ENCODE results near the gene POLR3F. TPM values are rescaled to one million over a fixed set of nuclear protein-coding genes. Genes with fewer than 3 reads are reported as not detected.

POLR3F gene
- total and polyA plus RNA-seq, 4 donors: 2.5 to 9.8 (median 3.2) TPM

DNA sequence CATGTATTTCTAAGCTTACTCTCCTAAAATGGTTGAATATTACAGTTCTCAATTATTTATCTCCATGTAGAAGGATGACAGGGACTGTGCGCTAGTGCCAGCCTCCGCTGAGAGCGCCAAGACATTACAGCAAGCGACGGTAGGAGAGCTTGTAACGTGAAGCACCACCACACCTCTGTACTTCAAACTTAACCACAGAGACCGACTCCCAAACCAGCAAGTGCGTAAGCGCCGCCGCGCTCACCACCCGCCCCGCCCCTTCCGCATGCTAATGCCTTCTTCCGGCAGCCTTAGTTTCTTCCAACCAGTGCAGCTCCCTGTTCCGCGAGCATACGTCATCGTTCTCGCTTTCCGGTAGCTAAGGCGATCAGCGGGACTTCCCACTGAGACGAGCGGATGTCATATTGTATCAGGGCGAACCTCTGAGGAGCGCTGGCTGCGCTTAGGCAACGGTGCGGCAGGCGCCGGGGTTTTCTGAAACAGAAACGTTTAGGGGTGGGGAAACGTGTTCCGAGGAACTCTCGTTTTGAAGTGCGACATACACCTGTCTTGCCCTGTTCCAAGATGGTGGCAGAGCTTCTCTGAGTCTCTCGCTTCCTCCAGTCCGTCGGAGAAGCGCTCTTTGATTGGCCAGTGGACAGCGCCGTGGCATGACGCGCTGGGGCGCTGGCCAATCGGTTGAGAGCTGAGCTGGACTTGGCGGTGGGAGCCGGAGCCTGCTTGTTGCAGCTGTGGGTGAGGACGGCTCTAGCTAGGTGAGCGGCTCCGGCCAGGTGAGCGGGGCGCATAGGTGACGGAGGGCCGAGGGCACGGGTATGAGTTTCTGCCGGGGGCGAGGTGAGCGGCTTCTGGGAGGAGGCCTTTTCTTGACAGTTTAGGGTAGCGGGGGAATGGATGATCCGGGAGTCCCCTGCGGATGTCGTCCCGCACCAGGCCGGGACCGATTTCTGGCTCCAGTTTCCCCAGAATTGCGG lies 40.3 kb downstream of the POLR3F start, which contains the start of gene SEC23B (continued):
- TF ChIP-seq YY1 (IDR thresholded peaks at IDR 0.05) (peak; percentile 99), EGR1 (IDR thresholded peaks at IDR 0.05; ENCODE audit: low read depth in 2 of 2) (no peak)

- TF ChIP-seq EGR1 (IDR thresholded peaks at IDR 0.05; ENCODE audit: low read depth in 2 of 2): no peak
- no peak for TF ChIP-seq HNF4A (conservative IDR thresholded peaks at IDR 0.05)
- TF ChIP-seq FOXA2 (IDR thresholded peaks at IDR 0.05): no peak
- no peak for TF ChIP-seq RXRA (IDR thresholded peaks at IDR 0.05)
- no peak for TF ChIP-seq RAD21 (IDR thresholded peaks at IDR 0.05)
- no peak for TF ChIP-seq SP1 (IDR thresholded peaks at IDR 0.05)
- TF ChIP-seq NR2F2 (IDR thresholded peaks at IDR 0.05): no peak
- no peak for TF ChIP-seq HNF4G (IDR thresholded peaks at IDR 0.05)
- no peak for TF ChIP-seq GABPA (IDR thresholded peaks at IDR 0.05 in 1 of 2, conservative IDR thresholded peaks at IDR 0.05 in 1 of 2)
- TF ChIP-seq, protein P1, sequence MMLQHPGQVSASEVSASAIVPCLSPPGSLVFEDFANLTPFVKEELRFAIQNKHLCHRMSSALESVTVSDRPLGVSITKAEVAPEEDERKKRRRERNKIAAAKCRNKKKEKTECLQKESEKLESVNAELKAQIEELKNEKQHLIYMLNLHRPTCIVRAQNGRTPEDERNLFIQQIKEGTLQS (IDR thresholded peaks at IDR 0.05): no peak
- no peak for TF ChIP-seq MAX (IDR thresholded peaks at IDR 0.05)
- no peak for TF ChIP-seq FOXA1 (IDR thresholded peaks at IDR 0.05)
- TF ChIP-seq, protein P2, sequence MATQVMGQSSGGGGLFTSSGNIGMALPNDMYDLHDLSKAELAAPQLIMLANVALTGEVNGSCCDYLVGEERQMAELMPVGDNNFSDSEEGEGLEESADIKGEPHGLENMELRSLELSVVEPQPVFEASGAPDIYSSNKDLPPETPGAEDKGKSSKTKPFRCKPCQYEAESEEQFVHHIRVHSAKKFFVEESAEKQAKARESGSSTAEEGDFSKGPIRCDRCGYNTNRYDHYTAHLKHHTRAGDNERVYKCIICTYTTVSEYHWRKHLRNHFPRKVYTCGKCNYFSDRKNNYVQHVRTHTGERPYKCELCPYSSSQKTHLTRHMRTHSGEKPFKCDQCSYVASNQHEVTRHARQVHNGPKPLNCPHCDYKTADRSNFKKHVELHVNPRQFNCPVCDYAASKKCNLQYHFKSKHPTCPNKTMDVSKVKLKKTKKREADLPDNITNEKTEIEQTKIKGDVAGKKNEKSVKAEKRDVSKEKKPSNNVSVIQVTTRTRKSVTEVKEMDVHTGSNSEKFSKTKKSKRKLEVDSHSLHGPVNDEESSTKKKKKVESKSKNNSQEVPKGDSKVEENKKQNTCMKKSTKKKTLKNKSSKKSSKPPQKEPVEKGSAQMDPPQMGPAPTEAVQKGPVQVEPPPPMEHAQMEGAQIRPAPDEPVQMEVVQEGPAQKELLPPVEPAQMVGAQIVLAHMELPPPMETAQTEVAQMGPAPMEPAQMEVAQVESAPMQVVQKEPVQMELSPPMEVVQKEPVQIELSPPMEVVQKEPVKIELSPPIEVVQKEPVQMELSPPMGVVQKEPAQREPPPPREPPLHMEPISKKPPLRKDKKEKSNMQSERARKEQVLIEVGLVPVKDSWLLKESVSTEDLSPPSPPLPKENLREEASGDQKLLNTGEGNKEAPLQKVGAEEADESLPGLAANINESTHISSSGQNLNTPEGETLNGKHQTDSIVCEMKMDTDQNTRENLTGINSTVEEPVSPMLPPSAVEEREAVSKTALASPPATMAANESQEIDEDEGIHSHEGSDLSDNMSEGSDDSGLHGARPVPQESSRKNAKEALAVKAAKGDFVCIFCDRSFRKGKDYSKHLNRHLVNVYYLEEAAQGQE (IDR thresholded peaks at IDR 0.05): no peak
- TF ChIP-seq JUND (IDR thresholded peaks at IDR 0.05): no peak
- TF ChIP-seq, protein P3, sequence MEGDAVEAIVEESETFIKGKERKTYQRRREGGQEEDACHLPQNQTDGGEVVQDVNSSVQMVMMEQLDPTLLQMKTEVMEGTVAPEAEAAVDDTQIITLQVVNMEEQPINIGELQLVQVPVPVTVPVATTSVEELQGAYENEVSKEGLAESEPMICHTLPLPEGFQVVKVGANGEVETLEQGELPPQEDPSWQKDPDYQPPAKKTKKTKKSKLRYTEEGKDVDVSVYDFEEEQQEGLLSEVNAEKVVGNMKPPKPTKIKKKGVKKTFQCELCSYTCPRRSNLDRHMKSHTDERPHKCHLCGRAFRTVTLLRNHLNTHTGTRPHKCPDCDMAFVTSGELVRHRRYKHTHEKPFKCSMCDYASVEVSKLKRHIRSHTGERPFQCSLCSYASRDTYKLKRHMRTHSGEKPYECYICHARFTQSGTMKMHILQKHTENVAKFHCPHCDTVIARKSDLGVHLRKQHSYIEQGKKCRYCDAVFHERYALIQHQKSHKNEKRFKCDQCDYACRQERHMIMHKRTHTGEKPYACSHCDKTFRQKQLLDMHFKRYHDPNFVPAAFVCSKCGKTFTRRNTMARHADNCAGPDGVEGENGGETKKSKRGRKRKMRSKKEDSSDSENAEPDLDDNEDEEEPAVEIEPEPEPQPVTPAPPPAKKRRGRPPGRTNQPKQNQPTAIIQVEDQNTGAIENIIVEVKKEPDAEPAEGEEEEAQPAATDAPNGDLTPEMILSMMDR (IDR thresholded peaks at IDR 0.05; ENCODE audit: low read depth, low read length, missing input control): no peak
- TF ChIP-seq YY1 (IDR thresholded peaks at IDR 0.05): no peak
- TF ChIP-seq ZBTB33 (IDR thresholded peaks at IDR 0.05): no peak
- no peak for TF ChIP-seq TAF1 (conservative IDR thresholded peaks at IDR 0.05)
- no peak overlapping the region for H3K4me3 ChIP-seq (ENCODE audit: low read depth in 1 of 3, low read length in 3 of 3)
- WGBS: 90% methylated on average over 1 of the region's 1 CpG
- no peak for DNase-seq (ENCODE audit: low spot score)
- peaks cover 0 to 26% (median 13%) of the 10 kb centered on the region in 4 donors for H3K4me1 ChIP-seq (ENCODE audit: control insufficient read depth in 4 of 4, insufficient read depth in 4 of 4, low read length in 3 of 4)
- no peak overlapping the region for H3K27ac ChIP-seq (ENCODE audit: low read depth in 1 of 2, low read length in 2 of 2)
- H3K9me3 ChIP-seq (ENCODE audit: control insufficient read depth in 4 of 4, low read length in 3 of 4): no peaks in the 10 kb centered on the region
- no peaks in the 10 kb centered on the region for H3K27me3 ChIP-seq (ENCODE audit: control insufficient read depth in 4 of 4, insufficient read depth in 4 of 4, low read length in 3 of 4)
- no peak overlapping the region for H3K9ac ChIP-seq (ENCODE audit: low read depth in 1 of 2, low read length in 2 of 2)
- H3K36me3 ChIP-seq (ENCODE audit: control insufficient read depth in 4 of 4, insufficient read depth in 3 of 4, low read depth in 1 of 4, low read length in 3 of 4): peaks cover 2 to 39% (median 27%) of the 10 kb centered on the region in 4 donors
Measured at GRCh38 chr20:18511571-18511970, 44.4 kb downstream of the POLR3F start.

Measured in liver (tissue), 9 donors.